IMR-90 (cell line): ENCODE results near the gene ERC2. TPM values are rescaled to one million over a fixed set of nuclear protein-coding genes. Genes with fewer than 3 reads are reported as not detected.

Experiments
- ATAC-seq: fragments of 200-7000 bp; cut with Tn5 transposase; 2 replicates; pipeline ENCODE4 v1.9.1; 2020; ENCODE audit warnings: low read depth, mild to moderate bottlenecking, moderate library complexity
- BruUV-seq: library from RNA; stranded (reverse); fragments of 400-500 nt; replicated peaks from 2 replicates; lab custom pipeline; 2021; lab: Mats Ljungman, UMichigan
- CTCF ChIA-PET: fragments of 300-600 bp; formaldehyde crosslinking; extraction: SDS; loops from one replicate; lab custom pipeline; 2021; ENCODE audit warnings: antibody characterized with exemption; lab: Yijun Ruan, JAX
- POLR2A ChIA-PET: fragments of 300-600 bp; sonication (Branson Sonifier 250); formaldehyde crosslinking; loops from one replicate; lab custom pipeline; 2022; ENCODE audit warnings: antibody characterized with exemption; ENCODE audit not compliant: unreplicated experiment; lab: Charles Lee
- DNase-seq: peaks from one replicate; pipeline ENCODE4 v3.0.0; 2013
- H2AFZ ChIP-seq: replicated peaks from 2 replicates; pipeline ENCODE3; 2013; ENCODE audit warnings: low read length, mild to moderate bottlenecking; ENCODE audit not compliant: poor library complexity
- H2AK5ac ChIP-seq: 2 replicates; pipeline ENCODE4 v1.6.1; 2013; ENCODE audit warnings: low read depth, low read length, inconsistent platforms
- H2AK9ac ChIP-seq: replicated peaks from 2 replicates; pipeline ENCODE3; 2013; ENCODE audit warnings: mild to moderate bottlenecking, low read depth, low read length, moderate library complexity; ENCODE audit not compliant: poor library complexity
- H2BK120ac ChIP-seq: 2 replicates; pipeline ENCODE4 v1.6.1; 2013; ENCODE audit warnings: low read depth, low read length, inconsistent platforms
- H2BK15ac ChIP-seq: 3 replicates; pipeline ENCODE4 v1.6.1; 2013; ENCODE audit warnings: low read depth, low read length, inconsistent platforms
- H2BK20ac ChIP-seq: 2 replicates; pipeline ENCODE4 v1.6.1; 2013; ENCODE audit warnings: low read depth, mild to moderate bottlenecking, inconsistent platforms, low read length, moderate library complexity
- H2BK5ac ChIP-seq: 2 replicates; pipeline ENCODE4 v1.6.1; 2013; ENCODE audit warnings: mild to moderate bottlenecking, low read depth, low read length, inconsistent platforms; ENCODE audit not compliant: poor library complexity, severe bottlenecking
- H3K14ac ChIP-seq: replicated peaks from 2 replicates; pipeline ENCODE4 v1.6.1; 2013; ENCODE audit warnings: low read depth, low read length, inconsistent platforms
- H3K18ac ChIP-seq: 2 replicates; pipeline ENCODE4 v1.6.1; 2013; ENCODE audit warnings: low read depth, low read length, control low read depth
- H3K23ac ChIP-seq: 2 replicates; pipeline ENCODE4 v1.6.1; 2013; ENCODE audit warnings: low read depth, low read length, inconsistent platforms
- H3K27ac ChIP-seq: 2 replicates; pipeline ENCODE4 v1.5.1; 2013; ENCODE audit warnings: mild to moderate bottlenecking, control low read depth, low read length; ENCODE audit not compliant: insufficient read depth
- H3K27me3 ChIP-seq: 2 replicates; pipeline ENCODE4 v1.6.1; 2013; ENCODE audit warnings: low read length; ENCODE audit not compliant: control insufficient read depth, insufficient read depth
- H3K36me3 ChIP-seq: 2 replicates; pipeline ENCODE4 v1.6.1; 2013; ENCODE audit warnings: low read length, mixed read lengths; ENCODE audit not compliant: control insufficient read depth, insufficient read depth
- H3K4ac ChIP-seq: 2 replicates; pipeline ENCODE4 v1.6.1; 2013; ENCODE audit warnings: low read depth, low read length, inconsistent platforms
- H3K4me1 ChIP-seq: 2 replicates; pipeline ENCODE4 v1.6.1; 2013; ENCODE audit warnings: low read length, mixed read lengths; ENCODE audit not compliant: control insufficient read depth, insufficient read depth
- H3K4me2 ChIP-seq: 2 replicates; pipeline ENCODE4 v1.6.1; 2013; ENCODE audit warnings: low read depth, mild to moderate bottlenecking, control low read depth, low read length, moderate library complexity
- H3K4me3 ChIP-seq: 2 replicates; pipeline ENCODE4 v1.5.1; 2013; ENCODE audit warnings: low read depth, mild to moderate bottlenecking, control low read depth, low read length, moderate library complexity; ENCODE audit not compliant: insufficient read depth
- H3K56ac ChIP-seq: 2 replicates; pipeline ENCODE4 v1.6.1; 2013; ENCODE audit warnings: low read length, inconsistent platforms; ENCODE audit not compliant: insufficient read depth; ENCODE audit errors: extremely low read depth
- H3K79me1 ChIP-seq, 2 experiments: 2 replicates each; pipeline ENCODE4 v1.6.1; 2013; ENCODE audit warnings: low read length in 2 of 2, inconsistent platforms in 1 of 2, low read depth in 1 of 2
- H3K9ac ChIP-seq: 2 replicates; pipeline ENCODE4 v1.6.1; 2013; ENCODE audit warnings: low read depth, low read length, control low read depth
- H3K9me1 ChIP-seq: 2 replicates; pipeline ENCODE4 v1.6.1; 2013; ENCODE audit warnings: low read length, inconsistent platforms; ENCODE audit not compliant: insufficient read depth
- H3K9me3 ChIP-seq: 2 replicates; pipeline ENCODE4 v1.6.1; 2013; ENCODE audit warnings: low read length; ENCODE audit not compliant: control insufficient read depth, insufficient read depth
- H4K20me1 ChIP-seq: 2 replicates; pipeline ENCODE4 v1.6.1; 2013; ENCODE audit warnings: low read length, inconsistent platforms; ENCODE audit not compliant: insufficient read depth
- H4K5ac ChIP-seq: 2 replicates; pipeline ENCODE4 v1.6.1; 2013; ENCODE audit warnings: mild to moderate bottlenecking, low read depth, low read length, control low read depth
- H4K8ac ChIP-seq, 2 experiments: 2 replicates each; pipeline ENCODE4 v1.6.1; 2013; ENCODE audit warnings: low read depth in 2 of 2, low read length in 2 of 2, control low read depth in 1 of 2, inconsistent platforms in 1 of 2
- H4K91ac ChIP-seq: 2 replicates; pipeline ENCODE4 v1.6.1; 2013; ENCODE audit warnings: low read depth, low read length, inconsistent platforms; ENCODE audit not compliant: insufficient read depth
- BHLHE40 ChIP-seq: fragments of 150-350 bp; IDR thresholded peaks from 2 replicates; pipeline ENCODE4 v1.6.1; 2016; ENCODE audit warnings: mild to moderate bottlenecking, low read depth, low read length
- CEBPB ChIP-seq: IDR thresholded peaks from 2 replicates; pipeline ENCODE4 v1.6.1; 2012; ENCODE audit warnings: low read depth, low read length, improper control_type of control experiment
- CHD1 ChIP-seq: IDR thresholded peaks from 2 replicates; pipeline ENCODE4 v1.6.1; 2012; ENCODE audit warnings: low read depth, low read length, improper control_type of control experiment
- FOS ChIP-seq: fragments of 150-350 bp; IDR thresholded peaks from 2 replicates; pipeline ENCODE4 v1.6.1; 2016; ENCODE audit warnings: low read depth, low read length
- MAFK ChIP-seq: IDR thresholded peaks from 2 replicates; pipeline ENCODE4 v1.6.1; 2012; ENCODE audit warnings: low read depth, low read length, improper control_type of control experiment
- MAZ ChIP-seq: IDR thresholded peaks from 2 replicates; pipeline ENCODE4 v1.6.1; 2012; ENCODE audit warnings: low read depth, mild to moderate bottlenecking, low read length, improper control_type of control experiment, moderate library complexity, borderline replicate concordance
- MXI1 ChIP-seq: IDR thresholded peaks from 2 replicates; pipeline ENCODE4 v1.6.1; 2012; ENCODE audit warnings: low read depth, mild to moderate bottlenecking, low read length, moderate library complexity, borderline replicate concordance
- NFE2L2 ChIP-seq: fragments of 150-350 bp; IDR thresholded peaks from 2 replicates; pipeline ENCODE4 v1.6.1; 2016; ENCODE audit warnings: low read depth, mild to moderate bottlenecking, low read length
- POLR2A ChIP-seq: IDR thresholded peaks from 2 replicates; pipeline ENCODE4 v1.6.1; 2012; ENCODE audit warnings: mild to moderate bottlenecking, low read depth, low read length
- RAD21 ChIP-seq: IDR thresholded peaks from 2 replicates; pipeline ENCODE4 v1.6.1; 2012; ENCODE audit warnings: low read length, improper control_type of control experiment
- RCOR1 ChIP-seq: IDR thresholded peaks from 2 replicates; pipeline ENCODE4 v1.6.1; 2012; ENCODE audit warnings: mild to moderate bottlenecking, low read length, improper control_type of control experiment; ENCODE audit not compliant: insufficient replicate concordance
- RFX5 ChIP-seq: IDR thresholded peaks from 2 replicates; pipeline ENCODE4 v1.8.0; 2012; ENCODE audit warnings: low read depth, mild to moderate bottlenecking, low read length, moderate library complexity
- SMC3 ChIP-seq: fragments of 150-350 bp; IDR thresholded peaks from 2 replicates; pipeline ENCODE4 v1.6.1; 2016; ENCODE audit warnings: low read depth, mild to moderate bottlenecking, antibody characterized with exemption, low read length, moderate library complexity
- WGBS, 2 experiments: methylation state at CpG; one replicate each; pipeline versions ENCODE4 v1.1.5 to v1.1.7; 2013; ENCODE audit warnings: missing lambda C conversion rate in 2 of 2; ENCODE audit not compliant: insufficient read length in 1 of 2; ENCODE audit errors: extremely low coverage in 2 of 2; 5-methylcytosine and 5-hydroxymethylcytosine counted together
- dilution Hi-C: fragments of 300-500 bp; cut with HindIII; formaldehyde crosslinking; loops from one replicate; pipeline ENCODE4 v1.14.3; 2018; ENCODE audit warnings: low sequenced_read_pairs; ENCODE audit not compliant: unreplicated experiment
- in situ Hi-C: fragments of 300-500 bp; cut with MboI; formaldehyde crosslinking; loops from 3 replicates; pipeline ENCODE4 v1.14.3; 2019; ENCODE audit warnings: low sequenced_read_pairs, inconsistent platforms, mixed read lengths
- intact Hi-C: fragments of 100-400 bp; cut with micrococcal nuclease; formaldehyde crosslinking; loops from 2 replicates; pipeline ENCODE4 v1.10.0; 2022
- polyA plus RNA-seq, 3 experiments: library from polyadenylated mRNA; depleted of rRNA; stranded (reverse); fragments of >200 nt; gene quantifications; 2 replicates each; pipeline ENCODE4 v1.2.3, GENCODE V29; 2012; ENCODE audit warnings: low replicate concordance in 1 of 3
- total RNA-seq: library from RNA; depleted of rRNA; stranded (reverse); fragments of >200 nt; gene quantifications from 2 replicates; pipeline ENCODE4 v1.2.3, GENCODE V29; 2012
- TF ChIP-seq, protein P1 (sequence below): fragments of 150-350 bp; IDR thresholded peaks from 2 replicates; pipeline ENCODE4 v1.6.1; 2016; ENCODE audit warnings: low read depth, mild to moderate bottlenecking, low read length, moderate library complexity, borderline replicate concordance
- TF ChIP-seq, protein P2 (sequence below): conservative IDR thresholded peaks from 2 replicates; pipeline ENCODE4 v1.5.1; 2012; ENCODE audit warnings: mild to moderate bottlenecking, low read depth, low read length, improper control_type of control experiment
- TF ChIP-seq, protein P3 (sequence below): fragments of 150-350 bp; IDR thresholded peaks from 2 replicates; pipeline ENCODE4 v1.6.1; 2017; ENCODE audit warnings: mild to moderate bottlenecking, antibody characterized with exemption, low read length, low read depth

Gene ERC2
- total and polyA plus RNA-seq, 2 of the 4 experiments (the other 2 are of a cell fraction): 0.17 to 0.18 TPM

DNA sequence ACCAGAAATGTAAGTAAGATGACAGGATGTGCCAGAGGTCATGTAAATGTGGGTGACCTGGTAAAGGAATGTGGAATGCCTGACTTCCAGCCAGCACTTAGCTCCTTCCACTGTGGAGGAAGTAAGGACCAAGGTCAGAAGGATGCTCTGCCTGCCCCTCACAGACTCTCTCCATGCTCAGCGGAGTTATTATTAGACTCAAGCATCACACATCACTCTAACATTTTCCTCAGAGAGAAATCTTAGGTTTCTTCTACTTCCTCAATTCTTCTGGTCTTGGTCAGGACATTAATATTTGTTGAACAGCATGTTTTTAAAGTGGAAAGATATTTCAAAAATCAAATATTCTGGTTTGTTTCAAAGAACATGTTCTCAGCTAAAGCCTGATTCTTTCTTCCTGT, 749.7 kb downstream of the ERC2 start:
- Histone ChIP-seq H4K91ac (peak overlapping the region; percentile 87), H3K18ac (no peak overlapping the region), H3K9me3 (no peaks in the 10 kb centered on the region), H2AFZ (no peak overlapping the region), H3K9me1 (peaks cover 5% of the 10 kb centered on the region; the same call in 1 of the 2 replicates), H2BK5ac (peak overlapping the region; percentile 43), H2AK5ac (no peak overlapping the region), H4K5ac (no peak overlapping the region), H2AK9ac (no peak overlapping the region), H3K14ac (0 out of 2 replicates have a peak overlapping the region, but pooled peaks have one; percentile 92), H3K27me3 (no peaks in the 10 kb centered on the region; the same call in 1 of the 2 replicates), H2BK20ac (peak overlapping the region; percentile 7), H3K4me2 (no peak overlapping the region), H3K4me1 (peaks cover 2% of the 10 kb centered on the region), H3K56ac (no peak overlapping the region), H2BK120ac (peak overlapping the region; percentile 91), H3K4me3 (no peak overlapping the region), H2BK15ac (peak overlapping the region; percentile 6; the same call in 1 of the 3 replicates), H4K8ac (peak overlapping the region in 1 of 2 experiments; percentile 75; a peak in 1 of 4 replicates), H3K23ac (no peak overlapping the region), H3K4ac (peak overlapping the region; percentile 88), H3K27ac (no peak overlapping the region), H3K9ac (no peak overlapping the region), H4K20me1 (no peaks in the 10 kb centered on the region), H3K36me3 (no peaks in the 10 kb centered on the region), H3K79me1 (peaks cover 0 to 5% of the 10 kb centered on the region in 2 experiments; a peak in 1 of 4 replicates)
- TF ChIP-seq BHLHE40 (no peak), RFX5 (no peak), RCOR1 (no peak), CEBPB (no peak), MAFK (no peak), NFE2L2 (no peak), FOS (no peak), MXI1 (no peak), MAZ (no peak), POLR2A (no peak), CHD1 (no peak), RAD21 (no peak), SMC3 (no peak)
- TF ChIP-seq, protein P1, sequence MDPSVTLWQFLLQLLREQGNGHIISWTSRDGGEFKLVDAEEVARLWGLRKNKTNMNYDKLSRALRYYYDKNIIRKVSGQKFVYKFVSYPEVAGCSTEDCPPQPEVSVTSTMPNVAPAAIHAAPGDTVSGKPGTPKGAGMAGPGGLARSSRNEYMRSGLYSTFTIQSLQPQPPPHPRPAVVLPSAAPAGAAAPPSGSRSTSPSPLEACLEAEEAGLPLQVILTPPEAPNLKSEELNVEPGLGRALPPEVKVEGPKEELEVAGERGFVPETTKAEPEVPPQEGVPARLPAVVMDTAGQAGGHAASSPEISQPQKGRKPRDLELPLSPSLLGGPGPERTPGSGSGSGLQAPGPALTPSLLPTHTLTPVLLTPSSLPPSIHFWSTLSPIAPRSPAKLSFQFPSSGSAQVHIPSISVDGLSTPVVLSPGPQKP: no peak
- TF ChIP-seq, protein P2, sequence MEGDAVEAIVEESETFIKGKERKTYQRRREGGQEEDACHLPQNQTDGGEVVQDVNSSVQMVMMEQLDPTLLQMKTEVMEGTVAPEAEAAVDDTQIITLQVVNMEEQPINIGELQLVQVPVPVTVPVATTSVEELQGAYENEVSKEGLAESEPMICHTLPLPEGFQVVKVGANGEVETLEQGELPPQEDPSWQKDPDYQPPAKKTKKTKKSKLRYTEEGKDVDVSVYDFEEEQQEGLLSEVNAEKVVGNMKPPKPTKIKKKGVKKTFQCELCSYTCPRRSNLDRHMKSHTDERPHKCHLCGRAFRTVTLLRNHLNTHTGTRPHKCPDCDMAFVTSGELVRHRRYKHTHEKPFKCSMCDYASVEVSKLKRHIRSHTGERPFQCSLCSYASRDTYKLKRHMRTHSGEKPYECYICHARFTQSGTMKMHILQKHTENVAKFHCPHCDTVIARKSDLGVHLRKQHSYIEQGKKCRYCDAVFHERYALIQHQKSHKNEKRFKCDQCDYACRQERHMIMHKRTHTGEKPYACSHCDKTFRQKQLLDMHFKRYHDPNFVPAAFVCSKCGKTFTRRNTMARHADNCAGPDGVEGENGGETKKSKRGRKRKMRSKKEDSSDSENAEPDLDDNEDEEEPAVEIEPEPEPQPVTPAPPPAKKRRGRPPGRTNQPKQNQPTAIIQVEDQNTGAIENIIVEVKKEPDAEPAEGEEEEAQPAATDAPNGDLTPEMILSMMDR: no peak
- TF ChIP-seq, protein P3, sequence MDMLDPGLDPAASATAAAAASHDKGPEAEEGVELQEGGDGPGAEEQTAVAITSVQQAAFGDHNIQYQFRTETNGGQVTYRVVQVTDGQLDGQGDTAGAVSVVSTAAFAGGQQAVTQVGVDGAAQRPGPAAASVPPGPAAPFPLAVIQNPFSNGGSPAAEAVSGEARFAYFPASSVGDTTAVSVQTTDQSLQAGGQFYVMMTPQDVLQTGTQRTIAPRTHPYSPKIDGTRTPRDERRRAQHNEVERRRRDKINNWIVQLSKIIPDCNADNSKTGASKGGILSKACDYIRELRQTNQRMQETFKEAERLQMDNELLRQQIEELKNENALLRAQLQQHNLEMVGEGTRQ: no peak
- ChIA-PET CTCF (interaction anchor here (1.3 kb wide), 1 partner anchor 8 kb away, joined by 3 read pairs; no protein-coding TSS in a partner anchor), POLR2A (no interaction called here)
- dilution Hi-C loops: no loop called here
- BruUV-seq: no TSS peak
- DNase-seq (peak; percentile 75), ATAC-seq (peak; percentile 70)
- WGBS, 2 experiments: no CpG with 5 or more reads among the region's 1 CpG
- intact Hi-C loops: loop anchor here (5.0 kb wide), 1 partner anchor 161 kb away; no protein-coding TSS in a partner anchor
- in situ Hi-C loops: no loop called here
